HS-5 (cell line): Measurements from ENCODE around the gene TMEM109.

ENCODE experiments used
- DNase-seq: peaks from one replicate; pipeline ENCODE4 v3.0.0-alpha.2; 2012; ENCODE audit warnings: low read depth

Gene TMEM109

GRCh38 chr11:60925868-60926267 lies 11.9 kb downstream of the TMEM109 start:
- DNase-seq, result no peak

- no peak for DNase-seq
These were observed 12.5 kb downstream of the TMEM109 start for GRCh38 chr11:60926500-60926899.

GRCh38 chr11:60927061-60927592 lies 13.2 kb downstream of the TMEM109 start:
- DNase-seq, result no peak

DNA sequence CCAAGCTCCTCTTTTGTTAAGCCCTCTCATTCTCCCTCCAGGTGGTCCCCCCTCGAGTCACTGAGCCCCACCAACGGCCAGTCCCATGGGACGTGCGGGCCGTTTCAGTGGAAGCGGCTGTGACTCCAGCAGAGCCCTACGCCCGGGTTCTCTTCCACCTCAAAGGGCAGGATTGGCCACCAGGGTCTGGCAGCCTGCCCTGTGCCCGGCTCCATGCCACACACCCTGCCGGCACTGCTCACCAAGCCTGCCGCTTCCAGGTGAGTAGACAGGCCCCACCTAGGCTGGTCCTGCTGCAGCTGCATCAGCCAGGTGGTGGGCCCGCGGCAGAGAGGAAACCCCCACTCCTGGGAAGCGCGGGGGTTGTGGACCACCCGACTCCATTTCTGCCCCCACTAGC lies 13.6 kb downstream of the TMEM109 start:
- no peak for DNase-seq

- no peak for DNase-seq
These were observed 14.6 kb downstream of the TMEM109 start for GRCh38 chr11:60928563-60929001.

GRCh38 chr11:60929764-60930163 lies 15.8 kb downstream of the TMEM109 start:
- no peak for DNase-seq

DNA sequence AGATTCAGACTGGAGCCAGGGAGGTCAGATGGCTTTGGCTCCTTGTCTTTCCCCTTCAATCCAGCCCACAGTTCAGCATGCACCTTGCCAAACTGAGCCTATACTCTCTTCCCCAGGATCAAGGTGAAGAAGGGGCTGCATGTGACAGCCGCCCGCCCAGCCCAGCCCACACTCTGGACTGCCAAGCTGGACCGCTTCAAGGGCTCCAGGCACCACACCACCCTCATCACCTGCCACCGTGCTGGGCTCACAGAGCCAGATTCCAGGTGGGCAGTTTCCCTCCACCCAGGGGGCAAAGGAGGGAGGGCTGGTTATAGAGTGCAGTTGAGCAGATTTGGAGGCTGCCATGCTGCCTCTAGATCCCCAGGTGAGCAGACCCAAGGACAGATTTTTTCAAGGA lies 16.4 kb downstream of the TMEM109 start:
- DNase-seq, result no peak

- no peak for DNase-seq
These were observed 18.0 kb downstream of the TMEM109 start for GRCh38 chr11:60931917-60932316.

DNA sequence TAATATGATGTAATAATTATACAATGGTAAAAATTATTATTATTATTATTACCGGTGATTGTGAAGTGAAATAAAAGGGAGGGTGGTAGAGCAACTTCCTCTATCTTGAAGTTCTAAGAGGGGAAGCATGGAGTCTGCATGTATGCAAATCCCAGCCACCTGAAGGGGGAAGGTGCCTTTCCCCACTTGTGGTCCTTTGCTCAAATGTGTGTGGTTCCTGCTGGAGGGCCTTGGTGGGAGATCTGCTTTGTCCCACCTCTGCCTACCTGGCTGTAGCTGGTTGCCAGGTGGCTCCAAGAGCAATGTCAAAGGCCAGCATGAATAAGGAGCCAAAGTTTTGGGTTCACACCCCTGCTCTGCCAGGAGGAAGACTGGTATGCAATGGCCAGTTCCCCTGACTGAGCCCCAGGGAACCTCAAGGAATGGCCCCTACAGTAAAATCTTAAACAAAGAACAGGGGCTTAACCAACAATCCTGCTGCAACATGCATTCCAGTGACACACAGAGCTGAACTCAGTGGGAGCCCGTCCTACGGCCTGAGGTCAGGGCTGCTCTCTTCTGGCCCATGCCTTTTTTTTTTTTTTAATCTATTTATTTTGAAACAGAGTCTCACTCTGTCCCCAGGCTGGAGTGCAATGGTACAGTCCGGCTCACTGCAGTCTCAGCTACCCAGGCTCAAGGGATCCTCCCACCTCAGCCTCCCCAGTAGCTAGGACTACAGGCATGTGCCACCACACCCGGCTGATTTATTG lies 18.8 kb downstream of the TMEM109 start:
- no peak for DNase-seq

- DNase-seq, result no peak
These were observed 19.6 kb downstream of the TMEM109 start for GRCh38 chr11:60933416-60934123.

GRCh38 chr11:60934124-60934789 lies 20.3 kb downstream of the TMEM109 start:
- no peak for DNase-seq

- DNase-seq, result no peak
These were observed 21.0 kb downstream of the TMEM109 start for GRCh38 chr11:60934790-60935605.

- no peak for DNase-seq
These were observed 21.9 kb downstream of the TMEM109 start for GRCh38 chr11:60935676-60936442.

DNA sequence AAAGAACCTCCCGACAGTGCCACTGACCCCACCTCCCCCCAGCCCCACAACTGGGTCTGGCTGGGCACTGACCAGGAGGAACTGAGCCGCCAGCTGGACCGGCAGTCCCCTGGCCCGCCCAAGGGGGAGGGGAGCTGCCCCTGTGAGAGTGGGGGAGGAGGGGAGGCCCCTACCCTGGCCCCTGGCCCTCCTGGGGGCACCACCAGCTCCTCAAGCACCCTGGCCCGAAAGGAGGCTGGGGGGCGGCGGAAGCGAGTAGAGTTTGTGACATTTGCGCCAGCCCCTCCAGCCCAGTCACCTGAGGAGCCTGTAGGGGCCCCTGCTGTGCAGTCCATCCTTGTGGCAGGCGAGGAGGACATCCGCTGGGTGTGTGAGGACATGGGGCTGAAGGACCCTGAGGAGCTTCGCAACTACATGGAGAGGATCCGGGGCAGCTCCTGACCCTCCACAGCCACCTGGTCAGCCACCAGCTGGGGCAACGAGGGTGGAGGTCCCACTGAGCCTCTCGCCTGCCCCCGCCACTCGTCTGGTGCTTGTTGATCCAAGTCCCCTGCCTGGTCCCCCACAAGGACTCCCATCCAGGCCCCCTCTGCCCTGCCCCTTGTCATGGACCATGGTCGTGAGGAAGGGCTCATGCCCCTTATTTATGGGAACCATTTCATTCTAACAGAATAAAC lies 22.6 kb downstream of the TMEM109 start:
- DNase-seq, result no peak

GRCh38 chr11:60937144-60937527 lies 23.2 kb downstream of the TMEM109 start:
- no peak for DNase-seq

GRCh38 chr11:60937811-60938210 lies 23.9 kb downstream of the TMEM109 start:
- no peak for DNase-seq

GRCh38 chr11:60938500-60938899 lies 24.5 kb downstream of the TMEM109 start:
- DNase-seq, result no peak

DNA sequence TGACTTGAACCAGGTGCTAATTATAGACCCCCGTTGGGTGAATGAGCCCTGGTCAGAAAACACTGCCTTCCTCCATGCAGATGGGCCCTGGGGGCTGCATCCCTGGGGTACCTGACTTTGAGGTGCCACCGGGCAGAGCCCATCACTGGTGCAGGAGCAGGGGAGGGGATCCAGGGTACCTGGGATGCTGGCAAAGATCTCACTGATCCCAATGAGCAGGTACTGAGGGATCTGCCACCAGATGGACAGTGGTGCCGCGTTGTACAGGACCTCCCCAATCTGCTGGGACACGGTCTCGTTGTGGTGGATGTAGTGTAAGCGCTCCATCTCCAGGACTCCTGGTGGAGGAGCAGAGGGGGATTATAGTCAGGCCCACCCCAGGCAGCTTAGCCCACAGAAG lies 25.3 kb downstream of the TMEM109 start:
- DNase-seq, result no peak

DNA sequence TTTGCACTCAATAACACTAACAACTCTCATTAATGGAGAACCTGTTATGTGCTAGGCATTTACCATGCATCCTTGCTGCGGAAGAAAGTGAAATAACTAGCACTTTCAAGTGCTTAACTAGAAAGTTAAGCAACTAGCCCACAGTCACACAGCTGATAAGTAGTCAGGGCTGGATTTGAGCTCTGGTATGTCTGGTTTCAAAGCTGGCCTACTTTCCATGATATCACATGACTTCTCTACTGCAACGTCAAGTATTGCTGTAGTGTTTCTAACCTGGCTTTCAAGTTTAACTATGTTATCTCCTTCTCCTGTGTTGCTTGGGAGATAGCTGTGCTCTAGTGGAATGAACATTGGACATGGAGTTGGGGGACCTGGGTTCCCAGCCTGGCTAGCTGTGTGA lies 25.9 kb downstream of the TMEM109 start:
- no peak for DNase-seq

DNA sequence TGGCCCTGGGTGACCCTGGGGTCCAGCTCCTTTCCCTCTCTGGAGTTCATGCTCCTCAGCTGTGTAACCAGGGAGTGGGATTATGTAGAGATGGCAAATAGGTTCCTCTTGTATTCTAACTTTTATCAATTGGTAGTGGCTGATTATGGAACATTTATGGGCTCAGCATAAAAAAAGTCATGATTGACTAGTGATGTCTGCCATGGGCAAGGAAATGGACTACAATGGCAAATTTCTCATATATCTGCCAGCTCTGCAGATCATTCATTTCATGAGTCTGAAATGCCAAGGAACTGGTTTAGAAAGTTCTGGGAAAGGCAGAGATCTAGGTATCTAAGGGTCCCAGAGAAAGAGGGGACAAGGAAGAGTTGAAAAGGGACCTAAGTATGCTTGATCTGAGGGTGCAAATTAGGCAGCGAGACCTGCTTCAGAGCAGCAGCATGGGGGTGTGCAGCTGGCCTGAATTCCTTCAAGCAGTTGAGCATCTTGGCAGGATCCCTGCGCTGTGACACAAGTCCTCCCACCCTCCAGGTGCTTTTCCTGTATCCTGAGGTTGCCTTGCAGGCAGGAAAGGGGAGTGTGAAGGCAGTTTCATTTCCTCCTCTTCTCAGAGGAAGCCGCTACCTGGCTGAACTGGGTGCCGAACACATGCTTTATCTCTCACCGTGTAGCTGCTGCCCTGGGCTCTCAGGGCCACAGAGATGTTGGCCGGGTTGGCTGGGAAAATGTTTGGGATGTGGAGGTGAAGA lies 27.6 kb downstream of the TMEM109 start:
- no peak for DNase-seq
